GM23338 (cell line): ENCODE data around the gene TMEM163. TPM values are rescaled to one million over a fixed set of nuclear protein-coding genes. Genes with fewer than 3 reads are reported as not detected.

Experiments
- ATAC-seq: fragments of 200-7000 bp; cut with Tn5 transposase; 3 replicates; pipeline ENCODE4 v1.9.1; 2020
- DNase-seq: peaks from one replicate; pipeline ENCODE4 v3.0.0-alpha.2; 2015; ENCODE audit warnings: low spot score
- H2AFZ ChIP-seq: fragments of 200-600 bp; sonication (generic); 2 replicates; pipeline ENCODE4 v1.8.0; 2016; ENCODE audit warnings: antibody characterized with exemption, mild to moderate bottlenecking, moderate library complexity
- H3F3A ChIP-seq: fragments of 200-600 bp; sonication (generic); replicated peaks from 2 replicates; pipeline ENCODE4 v1.8.0; 2017; ENCODE audit warnings: antibody characterized with exemption, mixed run types, low read depth
- H3K27ac ChIP-seq: fragments of 200-600 bp; sonication (generic); 2 replicates; pipeline ENCODE4 v1.6.1; 2016; ENCODE audit warnings: low read depth
- H3K27me3 ChIP-seq: fragments of 200-600 bp; sonication (generic); 2 replicates; pipeline ENCODE4 v1.8.0; 2016; ENCODE audit warnings: mild to moderate bottlenecking, mixed run types, moderate library complexity; ENCODE audit not compliant: insufficient read depth
- H3K36me3 ChIP-seq: fragments of 200-600 bp; sonication (generic); 2 replicates; pipeline ENCODE4 v1.8.0; 2016; ENCODE audit warnings: mild to moderate bottlenecking; ENCODE audit not compliant: insufficient read depth
- H3K4me1 ChIP-seq: fragments of 200-600 bp; sonication (generic); 2 replicates; pipeline ENCODE4 v1.8.0; 2016; ENCODE audit warnings: mild to moderate bottlenecking, moderate library complexity; ENCODE audit not compliant: insufficient read depth
- H3K4me2 ChIP-seq: fragments of 200-600 bp; sonication (generic); 2 replicates; pipeline ENCODE4 v1.7.1; 2017; ENCODE audit warnings: mixed run types
- H3K4me3 ChIP-seq: fragments of 200-600 bp; sonication (generic); 2 replicates; pipeline ENCODE4 v1.6.1; 2016; ENCODE audit warnings: mixed run types
- H3K79me2 ChIP-seq: fragments of 200-600 bp; sonication (generic); replicated peaks from 2 replicates; pipeline ENCODE4 v1.8.0; 2017; ENCODE audit warnings: mild to moderate bottlenecking; ENCODE audit not compliant: insufficient read depth
- H3K9me2 ChIP-seq: fragments of 200-600 bp; sonication (generic); 2 replicates; pipeline ENCODE4 v1.8.0; 2017; ENCODE audit not compliant: insufficient read depth
- H4K20me1 ChIP-seq: fragments of 200-600 bp; sonication (generic); replicated peaks from 2 replicates; pipeline ENCODE4 v1.8.0; 2017; ENCODE audit warnings: mild to moderate bottlenecking; ENCODE audit not compliant: insufficient read depth
- H3K27ac Mint-ChIP-seq: 2 replicates; pipeline ENCODE4 v1.8.0; 2020; ENCODE audit warnings: inconsistent platforms, mild to moderate bottlenecking, moderate library complexity, mixed read lengths
- H3K27me3 Mint-ChIP-seq: 3 replicates; pipeline ENCODE4 v1.8.0; 2022; ENCODE audit warnings: low read depth, mild to moderate bottlenecking, moderate library complexity, mixed read lengths, inconsistent platforms; ENCODE audit not compliant: insufficient read depth, poor library complexity
- H3K36me3 Mint-ChIP-seq: 3 replicates; pipeline ENCODE4 v1.8.0; 2021; ENCODE audit warnings: low read depth, mild to moderate bottlenecking, inconsistent platforms, moderate library complexity, mixed read lengths
- H3K4me1 Mint-ChIP-seq: 3 replicates; pipeline ENCODE4 v1.8.0; 2020; ENCODE audit warnings: mild to moderate bottlenecking, inconsistent platforms, mixed read lengths
- H3K4me3 Mint-ChIP-seq: 3 replicates; pipeline ENCODE4 v1.8.0; 2021; ENCODE audit warnings: moderate library complexity, mild to moderate bottlenecking, inconsistent platforms, mixed read lengths
- H3K9me3 Mint-ChIP-seq: 3 replicates; pipeline ENCODE4 v1.8.0; 2020; ENCODE audit warnings: moderate library complexity, mild to moderate bottlenecking, inconsistent platforms, mixed read lengths
- JUNB ChIP-seq: IDR thresholded peaks from one replicate; pipeline ENCODE4 v1.6.1; 2016; ENCODE audit warnings: antibody characterized with exemption; ENCODE audit not compliant: unreplicated experiment
- REST ChIP-seq: IDR thresholded peaks from one replicate; pipeline ENCODE4 v1.6.1; 2018; ENCODE audit warnings: antibody characterized with exemption; ENCODE audit not compliant: unreplicated experiment
- ZNF331 ChIP-seq: fragments of 250-450 bp; sonication (Bioruptor Pico); IDR thresholded peaks from 2 replicates; pipeline ENCODE4 v1.5.0; 2020; ENCODE audit warnings: low read depth, mild to moderate bottlenecking, moderate library complexity
- ZNF462 ChIP-seq: fragments of 250-450 bp; sonication (Bioruptor Pico); IDR thresholded peaks from 2 replicates; pipeline ENCODE4 v1.5.0; 2020; ENCODE audit warnings: mild to moderate bottlenecking, moderate library complexity
- polyA plus RNA-seq: library from polyadenylated mRNA; unstranded; fragments of >200 nt; fragmentation: Nextera tagmentation; extraction: Ambion mirVana; gene quantifications from 2 replicates; pipeline ENCODE4 v1.2.1, GENCODE V29; 2016
- total RNA-seq: library from RNA; depleted of rRNA; stranded (reverse); fragments of >200 nt; shearing (Covaris generic); gene quantifications from 2 replicates; pipeline ENCODE4 v1.2.3, GENCODE V29; 2014
- TF ChIP-seq, protein P1 (sequence below): IDR thresholded peaks from 2 replicates; pipeline ENCODE4 v1.6.1; 2016; ENCODE audit warnings: antibody characterized with exemption

Gene TMEM163
- total and polyA plus RNA-seq, 2 experiments from 2014 or later = 1.1 to 1.8 TPM

DNA sequence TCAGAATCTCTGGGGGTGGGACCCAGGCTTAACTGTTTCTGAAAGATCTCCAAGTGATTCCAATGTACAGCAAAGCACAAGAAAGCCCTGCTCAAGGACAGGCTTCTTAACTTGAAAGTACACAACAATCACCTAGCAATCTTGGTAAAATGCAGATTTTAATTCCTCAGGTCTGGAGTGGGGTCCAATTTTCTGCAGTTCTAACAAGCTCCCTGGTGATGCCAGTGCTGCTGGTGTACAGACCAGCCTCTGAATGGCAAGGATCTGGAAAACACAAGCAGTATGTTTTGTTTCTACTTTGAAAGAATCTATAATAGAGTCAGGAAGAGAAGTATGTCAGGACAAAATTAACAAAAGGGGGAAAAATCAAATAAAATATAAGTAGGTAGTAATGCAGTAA lies 7.8 kb upstream of the TMEM163 start (continued):
- no peak for TF ChIP-seq REST

GRCh38 chr2:134725876-134726275 lies 7.1 kb upstream of the TMEM163 start:
- TF ChIP-seq, protein P1, sequence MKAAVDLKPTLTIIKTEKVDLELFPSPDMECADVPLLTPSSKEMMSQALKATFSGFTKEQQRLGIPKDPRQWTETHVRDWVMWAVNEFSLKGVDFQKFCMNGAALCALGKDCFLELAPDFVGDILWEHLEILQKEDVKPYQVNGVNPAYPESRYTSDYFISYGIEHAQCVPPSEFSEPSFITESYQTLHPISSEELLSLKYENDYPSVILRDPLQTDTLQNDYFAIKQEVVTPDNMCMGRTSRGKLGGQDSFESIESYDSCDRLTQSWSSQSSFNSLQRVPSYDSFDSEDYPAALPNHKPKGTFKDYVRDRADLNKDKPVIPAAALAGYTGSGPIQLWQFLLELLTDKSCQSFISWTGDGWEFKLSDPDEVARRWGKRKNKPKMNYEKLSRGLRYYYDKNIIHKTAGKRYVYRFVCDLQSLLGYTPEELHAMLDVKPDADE = no peak
- TF ChIP-seq ZNF462 (CRISPR knock-in tag) (no peak), ZNF331 (CRISPR knock-in tag) (no peak), JUNB (no peak)
- Histone ChIP-seq H3K79me2 (no peaks in the 10 kb centered on the region), H3K27ac (no peak overlapping the region), H3K27me3 (peaks cover 10% of the 10 kb centered on the region), H3K4me1 (no peaks in the 10 kb centered on the region), H2AFZ (no peak overlapping the region), H4K20me1 (no peaks in the 10 kb centered on the region), H3K4me2 (no peak overlapping the region), H3F3A (no peaks in the 10 kb centered on the region), H3K36me3 (no peaks in the 10 kb centered on the region), H3K4me3 (no peak overlapping the region), H3K9me2 (peaks cover 2% of the 10 kb centered on the region)
- DNase-seq (no peak), ATAC-seq (no peak)
- H3K4me3 Mint-ChIP-seq = no peak overlapping the region
- peaks cover 5% of the 10 kb centered on the region; the same call in 2 of the 3 replicates for H3K4me1 Mint-ChIP-seq
- no peaks in the 10 kb centered on the region for H3K36me3 Mint-ChIP-seq
- no peak overlapping the region for H3K27ac Mint-ChIP-seq
- H3K9me3 Mint-ChIP-seq = no peaks in the 10 kb centered on the region
- H3K27me3 Mint-ChIP-seq = peaks cover 9% of the 10 kb centered on the region
